A549 (cell line): ENCODE results near the gene ZBTB43. TPM values are rescaled to one million over a fixed set of nuclear protein-coding genes. Genes with fewer than 3 reads are reported as not detected.

ENCODE experiments used
- ATAC-seq, 2 experiments: fragments of 200-7000 bp in 1 of 2; fragments of >200 bp in 1 of 2; cut with Nextera tagmentation in 1 of 2; cut with Tn5 transposase in 1 of 2; 3 replicates each; pipeline versions ENCODE4 v1.8.0 to v1.9.1; 2018 to 2020; ENCODE audit warnings: mild to moderate bottlenecking in 1 of 2, moderate library complexity in 1 of 2
- CTCF ChIA-PET: fragments of 300-600 bp; sonication (Branson Sonifier 250); formaldehyde crosslinking; extraction: SDS; loops from one replicate; lab custom pipeline; 2021; ENCODE audit warnings: antibody characterized with exemption, inconsistent platforms; lab: Yijun Ruan, JAX
- POLR2A ChIA-PET: fragments of 350-600 bp; formaldehyde crosslinking; extraction: SDS; loops from one replicate; lab custom pipeline; 2021; ENCODE audit warnings: antibody characterized with exemption, inconsistent platforms; lab: Yijun Ruan, JAX
- DNase-seq, 2 experiments: peaks; one replicate each; pipeline versions ENCODE4 v3.0.0 to v3.0.0-alpha.2; 2011 to 2016; ENCODE audit warnings: low read depth in 1 of 2, low spot score in 1 of 2
- FAIRE-seq: peaks from 2 replicates; lab custom pipeline; 2011; peaks lifted over from hg19 to GRCh38; lab: Jason Lieb, UNC
- H3K27ac ChIP-seq, 2 experiments: fragments of >200 bp; sonication (Bioruptor Twin); formaldehyde crosslinking; 3 replicates each; pipeline ENCODE4 v1.5.1; 2016 to 2017
- H3K4me1 ChIP-seq: fragments of >200 bp; sonication (Bioruptor Twin); formaldehyde crosslinking; 3 replicates; pipeline ENCODE4 v1.6.1; 2016
- H3K4me2 ChIP-seq: fragments of >200 bp; sonication (Bioruptor Twin); formaldehyde crosslinking; 3 replicates; pipeline ENCODE4 v1.6.1; 2016
- H3K4me3 ChIP-seq: fragments of >200 bp; sonication (Bioruptor Twin); formaldehyde crosslinking; 3 replicates; pipeline ENCODE4 v1.5.1; 2016
- H3K9me3 ChIP-seq: fragments of >200 bp; sonication (Bioruptor Twin); formaldehyde crosslinking; 3 replicates; pipeline ENCODE4 v1.6.1; 2016
- CBX2 ChIP-seq: fragments of 200-600 bp; sonication (generic); IDR thresholded peaks from 2 replicates; pipeline ENCODE4 v1.6.1; 2016; ENCODE audit warnings: low read depth, mild to moderate bottlenecking, borderline replicate concordance
- E2F6 ChIP-seq: IDR thresholded peaks from 2 replicates; pipeline ENCODE4 v1.6.1; 2012; ENCODE audit warnings: low read depth, borderline replicate concordance
- FOSL2 ChIP-seq, 2 experiments: fragments of 450-650 bp in 1 of 2; fragments of >200 bp in 1 of 2; sonication (Bioruptor Twin) in 1 of 2; formaldehyde crosslinking; IDR thresholded peaks; 2 replicates each; pipeline versions ENCODE4 v1.5.0 to v1.6.1; 2016 to 2020; ENCODE audit warnings: mild to moderate bottlenecking in 1 of 2, moderate library complexity in 1 of 2
- FOXS1 ChIP-seq: fragments of 250-450 bp; sonication (Bioruptor Pico); IDR thresholded peaks from 2 replicates; pipeline ENCODE4 v1.5.0; 2020; ENCODE audit warnings: mild to moderate bottlenecking, moderate library complexity
- HES2 ChIP-seq: fragments of >200 bp; sonication (Bioruptor Twin); formaldehyde crosslinking; IDR thresholded peaks from 2 replicates; pipeline ENCODE4 v1.6.1; 2016
- HEYL ChIP-seq: fragments of 250-450 bp; sonication (Bioruptor Pico); IDR thresholded peaks from 2 replicates; pipeline ENCODE4 v1.8.0; 2021; ENCODE audit warnings: mild to moderate bottlenecking, moderate library complexity
- HMGXB4 ChIP-seq: fragments of 250-450 bp; sonication (Bioruptor Pico); IDR thresholded peaks from 2 replicates; pipeline ENCODE4 v1.5.0; 2021; ENCODE audit warnings: mild to moderate bottlenecking, moderate library complexity, borderline replicate concordance
- KDM1A ChIP-seq: fragments of 200-600 bp; sonication (generic); IDR thresholded peaks from 2 replicates; pipeline ENCODE4 v1.6.1; 2016; ENCODE audit warnings: low read depth, mild to moderate bottlenecking
- MAX ChIP-seq: IDR thresholded peaks from 2 replicates; pipeline ENCODE4 v1.6.1; 2012
- MAZ ChIP-seq: fragments of 150-350 bp; IDR thresholded peaks from 2 replicates; pipeline ENCODE4 v1.6.1; 2014; ENCODE audit warnings: antibody characterized with exemption, low read depth, low read length, borderline replicate concordance
- NPAS2 ChIP-seq: fragments of 250-450 bp; sonication (Bioruptor Pico); IDR thresholded peaks from 2 replicates; pipeline ENCODE4 v1.8.0; 2022; ENCODE audit warnings: mild to moderate bottlenecking, moderate library complexity, borderline replicate concordance
- PBX3 ChIP-seq: IDR thresholded peaks from 2 replicates; pipeline ENCODE4 v1.6.1; 2012
- POLR2A ChIP-seq: IDR thresholded peaks from 2 replicates; pipeline ENCODE4 v1.6.1; 2012; ENCODE audit warnings: mild to moderate bottlenecking, low read length
- RARB ChIP-seq: fragments of 250-450 bp; sonication (Bioruptor Pico); IDR thresholded peaks from 2 replicates; pipeline ENCODE4 v1.8.0; 2021; ENCODE audit warnings: mild to moderate bottlenecking, moderate library complexity
- RCOR1 ChIP-seq: fragments of 150-350 bp; IDR thresholded peaks from 2 replicates; pipeline ENCODE4 v1.6.1; 2014; ENCODE audit warnings: antibody characterized with exemption, low read length, low read depth
- RFX5 ChIP-seq: fragments of 450-650 bp; IDR thresholded peaks from 2 replicates; pipeline ENCODE4 v1.7.1; 2014; ENCODE audit warnings: antibody characterized with exemption, mild to moderate bottlenecking, moderate library complexity
- TFCP2L1 ChIP-seq: fragments of 250-450 bp; sonication (Bioruptor Pico); IDR thresholded peaks from 2 replicates; pipeline ENCODE4 v1.5.0; 2021; ENCODE audit warnings: mild to moderate bottlenecking
- ZC3H11A ChIP-seq: fragments of 450-650 bp; IDR thresholded peaks from 2 replicates; pipeline ENCODE4 v1.6.1; 2014; ENCODE audit warnings: antibody characterized with exemption, mild to moderate bottlenecking
- ZNF302 ChIP-seq: fragments of 250-450 bp; sonication (Bioruptor Pico); IDR thresholded peaks from 2 replicates; pipeline ENCODE4 v1.9.0; 2021; ENCODE audit warnings: inconsistent platforms, mild to moderate bottlenecking, moderate library complexity
- WGBS: methylation state at CpG from one replicate; pipeline ENCODE4 v1.1.6; 2017; ENCODE audit errors: missing lambda C conversion rate; 5-methylcytosine and 5-hydroxymethylcytosine counted together
- polyA plus RNA-seq, 4 experiments: library from polyadenylated mRNA; depleted of rRNA in 3 of 4; stranded (reverse); fragments of >200 nt; fragmentation: RNase III in 1 of 4; extraction: RNeasy Plus Mini Kit Qiagen cat#74134 plus additional on column Dnase treatment in 1 of 4; gene quantifications; 2 replicates in 3 of 4; 3 replicates in 1 of 4; pipeline ENCODE4 v1.2.3, GENCODE V29; 2011 to 2017

ZBTB43 gene
- polyA plus RNA-seq, 2 of the 4 experiments (the other 2 are of a cell fraction): 7.7 to 11.7 TPM

- CTCF ChIA-PET: interaction anchor here (1.0 to 1.4 kb wide), 4 partner anchors 11 to 135 kb away, joined by 3 to 4 read pairs (median 3); no protein-coding TSS in a partner anchor
- no peak for ATAC-seq
- TF ChIP-seq MAX (no peak), CBX2 (no peak), HES2 (no peak), POLR2A (no peak)
- DNase-seq: no peak
- Histone ChIP-seq H3K4me1 (peaks cover 7% of the 10 kb centered on the region), H3K4me2 (no peak overlapping the region), H3K9me3 (no peaks in the 10 kb centered on the region), H3K27ac (no peak overlapping the region), H3K4me3 (no peak overlapping the region)
- POLR2A ChIA-PET: no interaction called here
- 92% methylated on average over 7 of the region's 8 CpGs for WGBS
- no peak for FAIRE-seq
Measured at GRCh38 chr9:126839301-126839700, 34.5 kb downstream of the ZBTB43 start.

GRCh38 chr9:126842220-126842842 is 37.5 kb downstream of the ZBTB43 start:
- no peak overlapping the region for H3K4me2 ChIP-seq
- FAIRE-seq (no peak), DNase-seq (no peak), ATAC-seq (no peak)
- ChIA-PET CTCF (interaction anchor here (1.4 kb wide), 1 partner anchor 13 kb away, joined by 3 read pairs; no protein-coding TSS in a partner anchor), POLR2A (no interaction called here)
- H3K4me1 ChIP-seq: peaks cover 9% of the 10 kb centered on the region
- H3K27ac ChIP-seq: no peak overlapping the region
- H3K9me3 ChIP-seq: no peaks in the 10 kb centered on the region
- TF ChIP-seq ZC3H11A (no peak), HEYL (CRISPR knock-in tag) (no peak), TFCP2L1 (no peak), HES2 (no peak), HMGXB4 (CRISPR knock-in tag) (no peak), FOSL2 (IDR thresholded peaks at IDR 0.05) (no peak), FOSL2 (CRISPR knock-in tag; IDR thresholded peaks at IDR 0.05) (no peak), PBX3 (no peak), MAZ (no peak), RARB (CRISPR knock-in tag) (no peak), NPAS2 (CRISPR knock-in tag) (no peak), MAX (no peak), RCOR1 (no peak), RFX5 (no peak), ZNF302 (CRISPR knock-in tag) (no peak), FOXS1 (no peak), E2F6 (no peak), KDM1A (no peak), POLR2A (no peak)
- WGBS: 85% methylated on average over 13 of the region's 13 CpGs
- no peak overlapping the region for H3K4me3 ChIP-seq
